SW480 (cell line): ENCODE results near the gene ZXDC.

Source experiments
- DNase-seq: peaks from one replicate; pipeline ENCODE4 v3.0.0-alpha.2; 2016; ENCODE audit warnings: low spot score

ZXDC gene

DNA sequence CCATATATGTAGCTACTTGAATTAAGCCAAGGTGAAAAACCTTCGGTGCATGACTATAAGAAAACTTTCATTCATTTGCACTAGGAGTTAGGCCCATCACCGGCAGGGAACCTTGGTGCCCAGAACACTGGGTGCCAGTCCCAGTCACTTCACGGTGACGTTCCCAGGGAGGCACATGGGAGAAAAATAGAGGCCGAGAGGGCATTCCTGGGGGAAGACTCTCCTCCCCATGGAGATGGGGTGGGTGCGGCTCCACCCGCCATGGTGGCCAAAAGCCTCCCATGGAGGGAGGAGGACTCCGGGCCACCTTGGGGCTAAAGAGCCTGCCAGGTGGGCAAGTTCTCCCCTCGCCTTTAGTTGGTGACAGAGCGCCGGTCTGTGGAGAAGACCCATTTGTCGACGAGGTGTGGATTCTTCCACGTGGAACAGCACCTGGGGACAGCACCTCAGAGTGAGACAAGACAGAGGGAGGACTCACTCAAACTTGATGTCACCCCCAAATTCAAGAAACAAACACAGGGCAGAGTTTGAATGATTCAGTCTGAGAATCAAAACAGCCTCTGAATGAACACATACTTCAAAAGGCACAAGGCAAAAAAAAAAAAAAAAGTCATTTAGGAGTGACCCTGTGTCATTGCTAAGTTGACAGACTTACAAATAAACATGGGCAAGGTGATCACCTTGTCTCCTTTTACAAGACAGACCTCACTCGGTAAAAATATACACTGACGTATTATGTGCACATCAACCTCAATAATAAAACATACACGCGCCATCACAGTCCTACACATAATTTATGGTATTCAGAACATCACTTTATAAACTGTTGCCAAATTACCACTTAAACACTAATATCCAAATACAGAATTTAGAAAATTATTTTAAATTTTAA, 38.6 kb downstream of the ZXDC start:
- DNase-seq, result no peak

- DNase-seq, result no peak
Observed at GRCh38 chr3:126435456-126436315, 40.0 kb downstream of the ZXDC start.

- no peak for DNase-seq
Observed at GRCh38 chr3:126434931-126435411, 40.7 kb downstream of the ZXDC start.

DNA sequence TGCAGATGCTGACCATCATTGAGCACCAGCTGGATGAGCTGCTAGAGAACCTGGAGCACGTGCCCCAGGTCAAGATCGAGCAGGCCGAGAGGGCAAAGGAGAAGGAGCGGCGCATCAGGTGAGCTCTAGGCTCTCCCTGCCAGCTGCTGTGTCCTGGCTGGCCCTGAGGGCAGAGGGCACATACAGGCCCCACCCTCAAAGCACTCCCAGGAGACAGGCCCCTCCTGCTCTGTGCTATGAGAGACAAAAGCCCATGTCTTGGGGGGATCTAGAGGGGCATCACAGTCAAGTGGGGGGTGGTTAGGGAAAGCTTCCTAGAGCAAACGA, 41.5 kb downstream of the ZXDC start:
- DNase-seq, result no peak

- no peak for DNase-seq
Observed at GRCh38 chr3:126433496-126434263, 42.0 kb downstream of the ZXDC start.

- DNase-seq, result no peak
Observed at GRCh38 chr3:126433105-126433430, 42.6 kb downstream of the ZXDC start.

DNA sequence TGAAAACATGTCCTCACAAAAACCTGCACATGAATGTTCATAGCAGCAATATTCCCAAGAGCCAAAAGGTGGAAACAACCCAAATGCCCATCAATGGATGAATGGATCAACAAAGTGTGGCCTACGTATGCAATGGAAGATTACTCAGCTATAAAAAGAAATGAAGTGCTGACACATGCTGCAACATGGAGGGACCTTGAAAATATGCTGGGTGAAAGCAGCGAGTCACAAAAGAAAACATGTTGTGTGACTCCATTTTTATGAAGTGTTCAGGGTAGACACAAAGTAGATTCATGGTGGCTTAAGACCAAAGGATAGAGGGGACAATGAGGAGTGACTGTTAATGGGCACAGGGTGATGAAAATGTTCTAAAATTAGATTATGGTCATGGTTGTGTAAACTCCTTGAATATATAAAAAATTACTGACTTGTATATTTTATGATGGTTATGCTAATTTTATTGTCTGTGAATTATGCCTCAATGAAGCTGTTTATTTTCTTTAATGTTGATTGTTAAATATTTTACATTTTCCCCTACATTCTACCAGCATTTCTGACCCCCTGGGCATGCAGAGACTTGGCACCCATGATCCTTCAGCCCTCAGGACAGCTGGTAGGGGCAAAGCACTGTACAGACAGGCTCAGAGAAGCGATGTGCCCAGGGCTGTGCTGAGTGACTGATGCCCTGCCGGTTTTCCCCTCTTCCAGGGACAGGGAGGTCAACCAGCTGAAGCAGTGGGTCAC, 43.2 kb downstream of the ZXDC start:
- DNase-seq, result no peak

DNA sequence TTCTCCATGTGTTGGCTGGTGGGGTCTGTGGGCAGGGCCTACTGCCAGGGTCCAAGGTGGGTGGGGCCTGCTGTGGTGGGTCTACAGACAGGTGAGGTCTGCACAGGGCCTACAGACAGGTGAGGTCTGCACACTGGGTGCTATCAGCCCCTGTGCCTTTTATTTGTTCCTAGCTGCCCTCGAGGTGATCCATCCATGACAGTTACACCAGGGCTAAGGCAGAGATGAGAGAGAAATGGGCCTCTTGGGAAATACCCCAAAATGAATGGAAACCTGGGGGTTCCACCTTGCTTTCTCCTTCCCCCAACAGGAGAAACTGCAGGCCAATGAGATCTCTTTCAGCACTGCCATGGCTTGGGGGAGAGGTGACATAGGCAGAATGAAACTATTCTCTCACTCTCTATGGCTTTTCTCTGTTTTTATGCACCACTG, 44.6 kb downstream of the ZXDC start:
- no peak for DNase-seq

GRCh38 chr3:126424751-126425150, 50.9 kb downstream of the ZXDC start:
- no peak for DNase-seq

DNA sequence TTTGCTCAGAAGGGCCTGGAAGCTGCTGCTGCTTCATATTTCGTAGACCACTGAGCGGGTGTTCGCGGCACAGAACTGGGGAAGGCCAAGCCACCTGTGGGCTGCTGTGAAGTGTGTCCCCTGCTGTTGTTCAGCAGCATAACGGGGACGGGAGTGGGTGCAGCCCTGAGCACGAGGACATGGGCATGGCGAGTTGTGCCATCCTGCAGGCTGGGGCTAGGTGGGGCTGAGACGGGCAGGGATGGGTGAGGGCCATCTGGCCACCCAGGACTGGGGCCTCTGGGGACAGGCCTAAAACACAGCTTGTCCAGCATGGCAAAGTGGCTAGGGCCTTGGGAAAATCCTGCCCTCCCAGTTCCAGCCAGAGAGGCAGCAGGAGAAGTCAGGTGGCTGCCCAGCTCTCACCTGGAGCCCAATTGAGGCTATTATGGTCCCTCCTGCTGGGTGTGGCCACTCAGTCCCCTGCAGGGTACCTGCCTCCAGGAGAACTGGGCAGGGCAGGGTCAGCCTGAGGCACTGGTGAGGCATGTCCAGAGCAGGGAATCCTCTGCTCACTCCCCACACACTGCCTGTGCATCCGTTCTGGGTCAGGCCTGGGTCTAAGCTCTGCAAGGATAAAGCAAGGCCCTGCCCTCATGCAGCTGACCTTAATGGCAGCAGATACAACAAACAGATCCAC, 51.5 kb downstream of the ZXDC start:
- no peak for DNase-seq

GRCh38 chr3:126423191-126424038, 52.3 kb downstream of the ZXDC start:
- no peak for DNase-seq

DNA sequence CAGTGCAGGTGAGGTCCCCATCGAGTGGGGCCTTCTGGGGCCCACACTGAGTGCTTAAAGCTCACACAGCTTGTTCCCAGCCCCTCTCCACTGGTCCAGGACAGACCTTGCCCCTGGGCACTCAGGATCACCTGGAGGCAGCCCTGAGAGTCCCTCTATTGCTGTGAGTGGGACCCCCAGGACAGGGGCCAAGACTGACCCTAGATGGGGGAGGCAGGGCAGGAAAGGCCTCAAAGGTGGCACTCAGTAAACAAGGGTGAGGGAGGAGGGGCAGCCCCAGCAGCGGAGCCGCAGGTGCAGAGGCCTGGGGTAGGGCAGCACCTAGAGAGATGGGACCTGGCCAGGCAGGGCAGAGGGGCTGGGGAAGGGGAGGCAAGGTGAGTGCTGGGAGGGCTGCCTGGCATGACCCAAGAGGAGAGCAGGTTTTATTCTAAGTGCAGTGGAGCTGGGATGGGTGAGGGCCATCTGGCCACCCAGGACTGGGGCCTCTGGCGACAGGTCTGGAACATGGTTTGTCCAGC, 53.1 kb downstream of the ZXDC start:
- DNase-seq, result no peak

DNA sequence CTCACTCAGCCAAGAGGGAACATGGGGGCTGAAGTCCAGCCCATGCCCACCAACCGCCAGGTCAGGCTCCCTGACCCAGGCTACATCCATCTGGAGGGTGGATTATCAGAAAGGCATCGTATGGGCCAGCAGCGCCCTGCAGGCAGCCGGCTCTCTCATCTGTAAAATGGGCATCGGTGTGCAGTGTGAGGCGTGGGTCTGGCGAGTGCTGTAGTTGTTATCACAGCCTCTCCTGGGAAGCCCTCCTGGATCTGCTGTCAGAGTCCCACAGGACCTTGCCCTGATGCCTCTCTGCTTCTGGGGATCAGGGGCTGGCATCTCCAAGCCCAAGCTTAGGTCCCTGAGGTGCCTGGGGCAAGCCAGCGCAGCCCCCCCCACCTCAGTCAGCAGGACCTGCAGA, 53.6 kb downstream of the ZXDC start:
- DNase-seq, result no peak

DNA sequence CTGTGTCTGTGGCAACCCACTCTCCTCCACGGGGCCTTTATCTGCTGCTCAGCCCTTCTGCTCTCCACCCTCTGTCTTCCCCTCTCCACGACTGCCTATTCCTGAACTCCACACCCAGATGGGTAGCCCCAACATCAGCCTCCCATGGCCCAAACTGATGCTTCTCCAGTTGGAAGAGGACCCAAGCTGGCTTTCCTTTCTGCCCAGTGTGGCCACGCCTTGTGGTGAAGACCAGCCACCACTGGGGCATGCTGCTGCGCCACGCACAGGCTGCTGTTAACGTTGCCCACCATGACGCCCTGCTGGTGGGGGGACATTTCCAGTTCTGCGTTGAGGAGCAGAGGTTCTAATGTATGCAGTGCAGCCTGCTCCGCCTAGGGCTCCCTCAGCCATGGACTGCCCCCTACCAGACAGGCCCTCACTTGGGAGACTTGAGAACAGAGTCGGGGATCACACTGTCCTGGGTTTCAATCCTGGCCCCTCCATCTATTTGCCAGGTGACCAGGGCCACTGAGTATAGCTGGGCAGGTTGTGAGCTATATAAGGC, 54.0 kb downstream of the ZXDC start:
- no peak for DNase-seq

- peak; percentile 33 for DNase-seq
Observed at GRCh38 chr3:126419886-126420786, 55.6 kb downstream of the ZXDC start.

GRCh38 chr3:126419151-126419703, 56.5 kb downstream of the ZXDC start:
- DNase-seq, result no peak

DNA sequence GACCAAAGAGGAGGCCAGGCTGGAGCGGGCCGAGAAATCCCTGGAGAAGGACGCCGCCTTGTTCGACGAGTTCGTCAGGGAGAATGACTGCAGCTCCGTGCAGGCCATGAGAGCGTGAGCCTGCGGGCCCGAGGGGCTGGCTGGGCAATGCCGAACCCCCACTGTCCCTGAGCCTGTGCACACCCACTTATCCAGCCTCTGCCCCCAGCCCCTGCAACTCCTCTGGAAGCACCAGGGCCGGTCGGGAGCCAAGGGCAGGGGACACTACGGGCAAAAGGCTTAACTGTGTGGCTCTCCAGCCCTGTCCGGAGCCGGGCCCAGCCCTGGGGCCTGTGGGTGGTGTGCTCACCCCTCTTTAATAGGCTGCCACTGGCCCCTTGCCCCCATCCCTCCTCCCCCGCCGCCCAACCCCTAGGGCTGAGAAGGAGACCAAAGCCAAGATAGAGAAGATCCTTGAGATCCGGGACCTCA, 57.0 kb downstream of the ZXDC start:
- no peak for DNase-seq

- DNase-seq, result no peak
Observed at GRCh38 chr3:126417981-126418530, 57.6 kb downstream of the ZXDC start.
